ENCODE results near the gene PNLIPRP1. TPM values are rescaled to one million over a fixed set of nuclear protein-coding genes. Genes with fewer than 3 reads are reported as not detected.

PNLIPRP1 gene
- total RNA-seq, 2 experiments from 2014 or later: not detected

DNA sequence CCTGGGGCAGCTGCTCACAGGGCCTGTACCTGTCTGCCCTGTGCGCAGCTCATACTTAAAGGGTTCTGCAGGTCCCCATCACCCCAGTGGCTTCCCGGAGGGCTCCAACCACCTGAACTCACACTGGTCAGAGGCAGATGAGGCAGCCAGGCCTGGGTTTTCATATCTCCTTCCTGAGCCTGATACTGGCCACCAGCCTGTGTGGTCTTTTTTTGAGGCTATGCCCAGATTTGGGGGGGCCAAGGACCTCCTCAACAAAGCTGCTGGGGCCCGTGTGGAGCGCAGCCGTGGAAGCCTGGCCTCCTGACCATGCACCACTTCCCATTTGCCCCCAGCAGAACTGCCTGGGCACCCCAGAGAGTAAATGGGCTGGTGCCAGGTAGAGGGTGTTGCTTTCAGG lies 55.7 kb downstream of the PNLIPRP1 start:
- BruUV-seq (replicated peaks): no TSS peak
- Histone ChIP-seq H3K4me3 (ENCODE audit: low read depth, low read length, poor library complexity, severe bottlenecking) (no peak overlapping the region), H3K9me2 (ENCODE audit: insufficient read depth, low read length) (no peaks in the 10 kb centered on the region), H3K79me2 (ENCODE audit: insufficient read depth, low read depth, low read length) (no peaks in the 10 kb centered on the region), H3K36me3 (ENCODE audit: insufficient read depth, low read length) (no peaks in the 10 kb centered on the region), H3K27ac (ENCODE audit: low read depth, low read length, poor library complexity, severe bottlenecking) (no peak overlapping the region), H4K20me1 (ENCODE audit: insufficient read depth, low read length) (no peaks in the 10 kb centered on the region), H3K9me3 (ENCODE audit: low read length) (no peaks in the 10 kb centered on the region), H3K4me1 (ENCODE audit: insufficient read depth, low read length, poor library complexity, severe bottlenecking) (no peaks in the 10 kb centered on the region), H3K4me2 (ENCODE audit: low read length) (no peak overlapping the region), H2AFZ (ENCODE audit: low read length) (no peak overlapping the region)
- no peak for DNase-seq (ENCODE audit: low spot score)
- ChIA-PET CTCF (ENCODE audit: unreplicated experiment) (no interaction called here), POLR2A (interaction anchor here (0.7 kb wide), 1 partner anchor 1020 kb away, joined by 3 read pairs; no protein-coding TSS in a partner anchor)
- intact Hi-C loops (cut with micrococcal nuclease; ENCODE audit: unreplicated experiment): no loop called here
- no peak for TF ChIP-seq CTCF (conservative IDR thresholded peaks at IDR 0.05; ENCODE audit: low read length)
- TF ChIP-seq EZH2phosphoT487 (IDR thresholded peaks at IDR 0.05; ENCODE audit: borderline replicate concordance, low read depth, low read length): no peak

- Histone ChIP-seq H4K20me1 (ENCODE audit: insufficient read depth, low read length) (no peaks in the 10 kb centered on the region), H3K27ac (ENCODE audit: low read depth, low read length, poor library complexity, severe bottlenecking) (no peak overlapping the region), H3K79me2 (ENCODE audit: insufficient read depth, low read depth, low read length) (no peaks in the 10 kb centered on the region), H3K36me3 (ENCODE audit: insufficient read depth, low read length) (no peaks in the 10 kb centered on the region), H3K9me2 (ENCODE audit: insufficient read depth, low read length) (no peaks in the 10 kb centered on the region), H3K4me2 (ENCODE audit: low read length) (no peak overlapping the region), H3K9me3 (ENCODE audit: low read length) (no peaks in the 10 kb centered on the region), H3K4me1 (ENCODE audit: insufficient read depth, low read length, poor library complexity, severe bottlenecking) (no peaks in the 10 kb centered on the region), H2AFZ (ENCODE audit: low read length) (no peak overlapping the region), H3K4me3 (ENCODE audit: low read depth, low read length, poor library complexity, severe bottlenecking) (no peak overlapping the region)
- intact Hi-C loops (cut with micrococcal nuclease; ENCODE audit: unreplicated experiment): no loop called here
- no peak for DNase-seq (ENCODE audit: low spot score)
- BruUV-seq (replicated peaks): no TSS peak
- CTCF ChIA-PET (ENCODE audit: unreplicated experiment): no interaction called here
- TF ChIP-seq CTCF (conservative IDR thresholded peaks at IDR 0.05; ENCODE audit: low read length) (no peak), EZH2phosphoT487 (IDR thresholded peaks at IDR 0.05; ENCODE audit: borderline replicate concordance, low read depth, low read length) (no peak)
- POLR2A ChIA-PET: no interaction called here
Measured at GRCh38 chr10:116648903-116649302, 58.1 kb downstream of the PNLIPRP1 start.

GRCh38 chr10:116653885-116654284 lies 63.1 kb downstream of the PNLIPRP1 start:
- no peaks in the 10 kb centered on the region for H3K9me2 ChIP-seq (ENCODE audit: insufficient read depth, low read length)
- ChIA-PET CTCF (ENCODE audit: unreplicated experiment) (no interaction called here), POLR2A (no interaction called here)
- H2AFZ ChIP-seq (ENCODE audit: low read length): no peak overlapping the region
- H4K20me1 ChIP-seq (ENCODE audit: insufficient read depth, low read length): no peaks in the 10 kb centered on the region
- no peaks in the 10 kb centered on the region for H3K36me3 ChIP-seq (ENCODE audit: insufficient read depth, low read length)
- H3K4me1 ChIP-seq (ENCODE audit: insufficient read depth, low read length, poor library complexity, severe bottlenecking): no peaks in the 10 kb centered on the region
- no TSS peak for BruUV-seq (replicated peaks)
- no peak overlapping the region for H3K4me3 ChIP-seq (ENCODE audit: low read depth, low read length, poor library complexity, severe bottlenecking)
- no peak overlapping the region for H3K27ac ChIP-seq (ENCODE audit: low read depth, low read length, poor library complexity, severe bottlenecking)
- TF ChIP-seq CTCF (conservative IDR thresholded peaks at IDR 0.05; ENCODE audit: low read length): no peak
- TF ChIP-seq EZH2phosphoT487 (IDR thresholded peaks at IDR 0.05; ENCODE audit: borderline replicate concordance, low read depth, low read length): no peak
- intact Hi-C loops (cut with micrococcal nuclease; ENCODE audit: unreplicated experiment): no loop called here
- no peak for DNase-seq (ENCODE audit: low spot score)
- no peaks in the 10 kb centered on the region for H3K9me3 ChIP-seq (ENCODE audit: low read length)
- no peaks in the 10 kb centered on the region for H3K79me2 ChIP-seq (ENCODE audit: insufficient read depth, low read depth, low read length)
- H3K4me2 ChIP-seq (ENCODE audit: low read length): no peak overlapping the region
